ENCODE data around the gene ING2. TPM values are rescaled to one million over a fixed set of nuclear protein-coding genes. Genes with fewer than 3 reads are reported as not detected.

The ING2 gene
- total and polyA plus RNA-seq, 4 donors, result 3.9 to 8.8 (median 5.1) TPM

DNA sequence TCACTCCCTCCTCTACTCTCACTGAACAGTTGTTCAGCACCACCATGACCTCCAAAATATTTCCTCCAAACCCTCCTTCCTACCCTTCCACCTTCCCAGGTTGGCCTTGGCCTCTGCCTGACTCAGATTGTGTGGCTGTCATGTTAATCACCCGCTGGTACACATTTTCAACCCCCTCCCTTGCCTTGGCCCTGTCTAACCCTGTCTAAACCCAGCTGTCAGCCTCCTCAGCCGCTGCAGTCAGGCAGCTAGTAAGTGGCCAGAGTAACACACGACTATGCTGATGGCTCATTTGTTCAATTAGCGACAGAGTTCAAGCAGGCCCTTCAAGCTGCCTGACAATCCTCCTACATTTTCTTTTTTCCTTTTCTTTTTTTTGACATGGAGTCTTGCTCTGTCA lies 18.0 kb downstream of the ING2 start:
- no peak for DNase-seq (ENCODE audit: low spot score)
- H3K4me1 ChIP-seq (ENCODE audit: control insufficient read depth in 4 of 4, insufficient read depth in 4 of 4, low read length in 3 of 4), result no peaks in the 10 kb centered on the region
- 84% methylated on average over 4 of the region's 4 CpGs for WGBS

DNA sequence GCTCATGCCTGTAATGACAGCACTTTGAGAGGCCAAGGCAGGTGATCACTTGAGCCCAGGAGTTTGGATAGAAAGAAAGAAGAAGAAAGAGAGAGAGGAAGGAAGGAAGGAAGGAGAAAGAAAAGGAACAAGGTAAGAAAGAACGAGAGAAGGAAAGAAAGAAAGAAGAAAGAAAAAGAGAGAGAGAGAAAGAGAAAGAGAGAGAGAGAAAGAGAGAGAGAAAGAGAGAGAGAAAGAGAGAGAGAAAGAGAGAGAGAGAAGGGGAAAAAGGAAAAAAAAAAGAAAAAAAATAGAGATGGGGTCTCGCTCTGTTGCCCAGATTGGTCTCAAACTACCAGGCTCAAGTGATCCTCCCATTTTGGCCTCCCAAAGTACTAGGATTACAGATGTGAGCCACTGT lies 22.5 kb downstream of the ING2 start:
- no peak overlapping the region for H3K9ac ChIP-seq (ENCODE audit: low read depth in 1 of 2, low read length in 2 of 2)
- 46% methylated on average over 2 of the region's 2 CpGs for WGBS
- TF ChIP-seq, protein P1, sequence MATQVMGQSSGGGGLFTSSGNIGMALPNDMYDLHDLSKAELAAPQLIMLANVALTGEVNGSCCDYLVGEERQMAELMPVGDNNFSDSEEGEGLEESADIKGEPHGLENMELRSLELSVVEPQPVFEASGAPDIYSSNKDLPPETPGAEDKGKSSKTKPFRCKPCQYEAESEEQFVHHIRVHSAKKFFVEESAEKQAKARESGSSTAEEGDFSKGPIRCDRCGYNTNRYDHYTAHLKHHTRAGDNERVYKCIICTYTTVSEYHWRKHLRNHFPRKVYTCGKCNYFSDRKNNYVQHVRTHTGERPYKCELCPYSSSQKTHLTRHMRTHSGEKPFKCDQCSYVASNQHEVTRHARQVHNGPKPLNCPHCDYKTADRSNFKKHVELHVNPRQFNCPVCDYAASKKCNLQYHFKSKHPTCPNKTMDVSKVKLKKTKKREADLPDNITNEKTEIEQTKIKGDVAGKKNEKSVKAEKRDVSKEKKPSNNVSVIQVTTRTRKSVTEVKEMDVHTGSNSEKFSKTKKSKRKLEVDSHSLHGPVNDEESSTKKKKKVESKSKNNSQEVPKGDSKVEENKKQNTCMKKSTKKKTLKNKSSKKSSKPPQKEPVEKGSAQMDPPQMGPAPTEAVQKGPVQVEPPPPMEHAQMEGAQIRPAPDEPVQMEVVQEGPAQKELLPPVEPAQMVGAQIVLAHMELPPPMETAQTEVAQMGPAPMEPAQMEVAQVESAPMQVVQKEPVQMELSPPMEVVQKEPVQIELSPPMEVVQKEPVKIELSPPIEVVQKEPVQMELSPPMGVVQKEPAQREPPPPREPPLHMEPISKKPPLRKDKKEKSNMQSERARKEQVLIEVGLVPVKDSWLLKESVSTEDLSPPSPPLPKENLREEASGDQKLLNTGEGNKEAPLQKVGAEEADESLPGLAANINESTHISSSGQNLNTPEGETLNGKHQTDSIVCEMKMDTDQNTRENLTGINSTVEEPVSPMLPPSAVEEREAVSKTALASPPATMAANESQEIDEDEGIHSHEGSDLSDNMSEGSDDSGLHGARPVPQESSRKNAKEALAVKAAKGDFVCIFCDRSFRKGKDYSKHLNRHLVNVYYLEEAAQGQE (IDR thresholded peaks at IDR 0.05), result no peak
- TF ChIP-seq RXRA (IDR thresholded peaks at IDR 0.05) (no peak), RAD21 (IDR thresholded peaks at IDR 0.05) (no peak), EGR1 (IDR thresholded peaks at IDR 0.05; ENCODE audit: low read depth in 2 of 2) (no peak)
- TF ChIP-seq, protein P2, sequence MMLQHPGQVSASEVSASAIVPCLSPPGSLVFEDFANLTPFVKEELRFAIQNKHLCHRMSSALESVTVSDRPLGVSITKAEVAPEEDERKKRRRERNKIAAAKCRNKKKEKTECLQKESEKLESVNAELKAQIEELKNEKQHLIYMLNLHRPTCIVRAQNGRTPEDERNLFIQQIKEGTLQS (IDR thresholded peaks at IDR 0.05), result no peak

More for the DNA sequence above, 18.0 kb downstream of the ING2 start:
- no peaks in the 10 kb centered on the region for H3K36me3 ChIP-seq (ENCODE audit: control insufficient read depth in 4 of 4, insufficient read depth in 3 of 4, low read depth in 1 of 4, low read length in 3 of 4)
- H3K9me3 ChIP-seq (ENCODE audit: control insufficient read depth in 4 of 4, low read length in 3 of 4), result no peaks in the 10 kb centered on the region
- no peak overlapping the region for H3K9ac ChIP-seq (ENCODE audit: low read depth in 1 of 2, low read length in 2 of 2)
- no peak overlapping the region for H3K4me3 ChIP-seq (ENCODE audit: low read depth in 1 of 3, low read length in 3 of 3)
- H3K27ac ChIP-seq (ENCODE audit: low read depth in 1 of 2, low read length in 2 of 2), result no peak overlapping the region
- H3K27me3 ChIP-seq (ENCODE audit: control insufficient read depth in 4 of 4, insufficient read depth in 4 of 4, low read length in 3 of 4), result no peaks in the 10 kb centered on the region
- TF ChIP-seq SP1 (IDR thresholded peaks at IDR 0.05) (no peak), HNF4A (conservative IDR thresholded peaks at IDR 0.05) (no peak), JUND (IDR thresholded peaks at IDR 0.05) (no peak), FOXA2 (IDR thresholded peaks at IDR 0.05) (no peak), HNF4G (IDR thresholded peaks at IDR 0.05) (no peak), GABPA (IDR thresholded peaks at IDR 0.05 in 1 of 2, conservative IDR thresholded peaks at IDR 0.05 in 1 of 2) (no peak), EGR1 (IDR thresholded peaks at IDR 0.05; ENCODE audit: low read depth in 2 of 2) (no peak), RAD21 (IDR thresholded peaks at IDR 0.05) (no peak), NR2F2 (IDR thresholded peaks at IDR 0.05) (no peak), YY1 (IDR thresholded peaks at IDR 0.05) (no peak), RXRA (IDR thresholded peaks at IDR 0.05) (no peak), FOXA1 (IDR thresholded peaks at IDR 0.05) (no peak), TAF1 (conservative IDR thresholded peaks at IDR 0.05) (no peak)
- TF ChIP-seq, protein P3, sequence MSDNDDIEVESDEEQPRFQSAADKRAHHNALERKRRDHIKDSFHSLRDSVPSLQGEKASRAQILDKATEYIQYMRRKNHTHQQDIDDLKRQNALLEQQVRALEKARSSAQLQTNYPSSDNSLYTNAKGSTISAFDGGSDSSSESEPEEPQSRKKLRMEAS (IDR thresholded peaks at IDR 0.05), result no peak
- TF ChIP-seq, protein P2 (IDR thresholded peaks at IDR 0.05), result no peak
- TF ChIP-seq, protein P4, sequence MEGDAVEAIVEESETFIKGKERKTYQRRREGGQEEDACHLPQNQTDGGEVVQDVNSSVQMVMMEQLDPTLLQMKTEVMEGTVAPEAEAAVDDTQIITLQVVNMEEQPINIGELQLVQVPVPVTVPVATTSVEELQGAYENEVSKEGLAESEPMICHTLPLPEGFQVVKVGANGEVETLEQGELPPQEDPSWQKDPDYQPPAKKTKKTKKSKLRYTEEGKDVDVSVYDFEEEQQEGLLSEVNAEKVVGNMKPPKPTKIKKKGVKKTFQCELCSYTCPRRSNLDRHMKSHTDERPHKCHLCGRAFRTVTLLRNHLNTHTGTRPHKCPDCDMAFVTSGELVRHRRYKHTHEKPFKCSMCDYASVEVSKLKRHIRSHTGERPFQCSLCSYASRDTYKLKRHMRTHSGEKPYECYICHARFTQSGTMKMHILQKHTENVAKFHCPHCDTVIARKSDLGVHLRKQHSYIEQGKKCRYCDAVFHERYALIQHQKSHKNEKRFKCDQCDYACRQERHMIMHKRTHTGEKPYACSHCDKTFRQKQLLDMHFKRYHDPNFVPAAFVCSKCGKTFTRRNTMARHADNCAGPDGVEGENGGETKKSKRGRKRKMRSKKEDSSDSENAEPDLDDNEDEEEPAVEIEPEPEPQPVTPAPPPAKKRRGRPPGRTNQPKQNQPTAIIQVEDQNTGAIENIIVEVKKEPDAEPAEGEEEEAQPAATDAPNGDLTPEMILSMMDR (IDR thresholded peaks at IDR 0.05; ENCODE audit: low read depth, low read length, missing input control), result no peak
- TF ChIP-seq, protein P5, sequence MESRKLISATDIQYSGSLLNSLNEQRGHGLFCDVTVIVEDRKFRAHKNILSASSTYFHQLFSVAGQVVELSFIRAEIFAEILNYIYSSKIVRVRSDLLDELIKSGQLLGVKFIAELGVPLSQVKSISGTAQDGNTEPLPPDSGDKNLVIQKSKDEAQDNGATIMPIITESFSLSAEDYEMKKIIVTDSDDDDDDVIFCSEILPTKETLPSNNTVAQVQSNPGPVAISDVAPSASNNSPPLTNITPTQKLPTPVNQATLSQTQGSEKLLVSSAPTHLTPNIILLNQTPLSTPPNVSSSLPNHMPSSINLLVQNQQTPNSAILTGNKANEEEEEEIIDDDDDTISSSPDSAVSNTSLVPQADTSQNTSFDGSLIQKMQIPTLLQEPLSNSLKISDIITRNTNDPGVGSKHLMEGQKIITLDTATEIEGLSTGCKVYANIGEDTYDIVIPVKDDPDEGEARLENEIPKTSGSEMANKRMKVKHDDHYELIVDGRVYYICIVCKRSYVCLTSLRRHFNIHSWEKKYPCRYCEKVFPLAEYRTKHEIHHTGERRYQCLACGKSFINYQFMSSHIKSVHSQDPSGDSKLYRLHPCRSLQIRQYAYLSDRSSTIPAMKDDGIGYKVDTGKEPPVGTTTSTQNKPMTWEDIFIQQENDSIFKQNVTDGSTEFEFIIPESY (IDR thresholded peaks at IDR 0.05), result no peak
- TF ChIP-seq, protein P1 (IDR thresholded peaks at IDR 0.05), result no peak

More for the DNA sequence above, 22.5 kb downstream of the ING2 start:
- no peak for DNase-seq (ENCODE audit: low spot score)
- Histone ChIP-seq H3K4me1 (ENCODE audit: control insufficient read depth in 4 of 4, insufficient read depth in 4 of 4, low read length in 3 of 4) (no peaks in the 10 kb centered on the region), H3K27ac (ENCODE audit: low read depth in 1 of 2, low read length in 2 of 2) (no peak overlapping the region), H3K27me3 (ENCODE audit: control insufficient read depth in 4 of 4, insufficient read depth in 4 of 4, low read length in 3 of 4) (no peaks in the 10 kb centered on the region), H3K4me3 (ENCODE audit: low read depth in 1 of 3, low read length in 3 of 3) (no peak overlapping the region), H3K9me3 (ENCODE audit: control insufficient read depth in 4 of 4, low read length in 3 of 4) (no peaks in the 10 kb centered on the region), H3K36me3 (ENCODE audit: control insufficient read depth in 4 of 4, insufficient read depth in 3 of 4, low read depth in 1 of 4, low read length in 3 of 4) (no peaks in the 10 kb centered on the region)

Data from liver (tissue), 9 donors.